Stromal cell of bone marrow (primary cell): ENCODE data around the gene SPATS2L.

Experiments
- DNase-seq: peaks from one replicate; pipeline ENCODE4 v3.0.0-alpha.2; 2012; ENCODE audit warnings: low read depth

SPATS2L gene

GRCh38 chr2:200443916-200444315 lies 137.4 kb downstream of the SPATS2L start:
- no peak for DNase-seq

- no peak for DNase-seq
Observed at GRCh38 chr2:200444530-200444929, 138.0 kb downstream of the SPATS2L start.

GRCh38 chr2:200445284-200445683 lies 138.8 kb downstream of the SPATS2L start:
- DNase-seq: no peak

GRCh38 chr2:200446612-200447011 lies 140.1 kb downstream of the SPATS2L start:
- no peak for DNase-seq

GRCh38 chr2:200447139-200447855 lies 140.8 kb downstream of the SPATS2L start:
- no peak for DNase-seq

- DNase-seq: no peak
Observed at GRCh38 chr2:200448455-200448854, 142.0 kb downstream of the SPATS2L start.

- no peak for DNase-seq
Observed at GRCh38 chr2:200449149-200449548, 142.7 kb downstream of the SPATS2L start.

GRCh38 chr2:200450288-200450687 lies 143.8 kb downstream of the SPATS2L start:
- DNase-seq: no peak

GRCh38 chr2:200451511-200451910 lies 145.0 kb downstream of the SPATS2L start:
- no peak for DNase-seq

GRCh38 chr2:200452377-200452776 lies 145.9 kb downstream of the SPATS2L start:
- DNase-seq: no peak

GRCh38 chr2:200453142-200453852 lies 146.8 kb downstream of the SPATS2L start:
- DNase-seq: no peak

GRCh38 chr2:200453853-200454534 lies 147.5 kb downstream of the SPATS2L start:
- no peak for DNase-seq

- DNase-seq: no peak
Observed at GRCh38 chr2:200454927-200455801, 148.7 kb downstream of the SPATS2L start.

GRCh38 chr2:200455958-200456421 lies 149.5 kb downstream of the SPATS2L start:
- no peak for DNase-seq

- no peak for DNase-seq
Observed at GRCh38 chr2:200456567-200456966, 150.1 kb downstream of the SPATS2L start.

GRCh38 chr2:200459101-200459500 lies 152.6 kb downstream of the SPATS2L start:
- DNase-seq: no peak

GRCh38 chr2:200461846-200462710 lies 155.6 kb downstream of the SPATS2L start:
- no peak for DNase-seq

- DNase-seq: no peak
Observed at GRCh38 chr2:200463452-200463851, 157.0 kb downstream of the SPATS2L start.

GRCh38 chr2:200466425-200467418 lies 160.2 kb downstream of the SPATS2L start:
- DNase-seq: peak; percentile 90
